ENCODE measurements around the gene PYROXD2. TPM values are rescaled to one million over a fixed set of nuclear protein-coding genes. Genes with fewer than 3 reads are reported as not detected.

PYROXD2 gene
- total RNA-seq = 1 to 10 TPM; 2.8 to 3.9 TPM

DNA sequence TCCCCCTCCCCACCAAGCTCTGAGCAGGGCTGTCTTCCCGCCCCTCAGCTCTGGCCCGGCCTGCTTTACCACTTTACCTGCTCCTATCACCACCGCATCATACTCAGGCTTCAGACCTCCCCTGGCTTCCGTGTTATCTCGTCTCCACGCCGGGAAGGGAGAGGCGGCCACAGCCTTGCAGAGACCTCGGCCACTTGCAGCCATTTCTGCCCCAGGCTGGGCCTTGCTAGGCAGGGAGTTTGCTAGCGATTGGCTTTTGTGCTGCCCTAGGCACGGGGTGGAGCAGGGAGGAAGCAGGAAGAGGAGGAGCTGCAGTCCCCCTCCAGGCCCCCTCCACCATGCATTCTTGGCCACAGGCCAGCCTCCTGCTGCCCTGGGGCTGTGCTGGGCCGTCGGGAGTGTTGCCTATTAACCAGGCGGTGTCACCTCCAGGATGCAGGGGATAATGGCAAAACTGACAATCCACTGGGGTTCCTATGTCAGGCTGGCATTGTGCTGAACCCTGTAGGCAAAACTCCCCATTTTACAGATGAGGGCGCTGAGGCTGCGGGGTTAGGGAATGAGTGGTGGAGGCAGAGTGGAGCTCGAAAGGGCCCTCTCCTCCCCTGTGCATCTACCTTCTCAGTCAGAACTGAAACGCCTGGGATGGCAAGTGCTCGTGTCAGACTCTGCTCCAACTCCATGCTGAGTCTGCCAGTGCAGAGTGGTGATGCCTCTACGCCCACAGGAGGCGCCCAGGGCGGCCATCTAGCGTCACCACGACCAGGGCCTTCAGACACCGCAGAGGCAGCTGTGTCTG is at the start of gene PYROXD2:
PYROXD2 (minus strand) TSS at position 251 of the 799 bp plus-strand sequence; CDS start at position 204, 47 bp downstream.
- Mint-ChIP-seq H3K27me3 (no peaks in the 10 kb centered on the region), H3K27ac (peak within 1 kb of the TSS; percentile 93), H3K4me1 (peaks cover 19% of the 10 kb centered on the region), H3K4me3 (peak within 1 kb of the TSS; percentile 91), H3K9me3 (no peaks in the 10 kb centered on the region), H3K36me3 (peaks cover 2% of the 10 kb centered on the region)
- peak; percentile 40 for DNase-seq

DNA sequence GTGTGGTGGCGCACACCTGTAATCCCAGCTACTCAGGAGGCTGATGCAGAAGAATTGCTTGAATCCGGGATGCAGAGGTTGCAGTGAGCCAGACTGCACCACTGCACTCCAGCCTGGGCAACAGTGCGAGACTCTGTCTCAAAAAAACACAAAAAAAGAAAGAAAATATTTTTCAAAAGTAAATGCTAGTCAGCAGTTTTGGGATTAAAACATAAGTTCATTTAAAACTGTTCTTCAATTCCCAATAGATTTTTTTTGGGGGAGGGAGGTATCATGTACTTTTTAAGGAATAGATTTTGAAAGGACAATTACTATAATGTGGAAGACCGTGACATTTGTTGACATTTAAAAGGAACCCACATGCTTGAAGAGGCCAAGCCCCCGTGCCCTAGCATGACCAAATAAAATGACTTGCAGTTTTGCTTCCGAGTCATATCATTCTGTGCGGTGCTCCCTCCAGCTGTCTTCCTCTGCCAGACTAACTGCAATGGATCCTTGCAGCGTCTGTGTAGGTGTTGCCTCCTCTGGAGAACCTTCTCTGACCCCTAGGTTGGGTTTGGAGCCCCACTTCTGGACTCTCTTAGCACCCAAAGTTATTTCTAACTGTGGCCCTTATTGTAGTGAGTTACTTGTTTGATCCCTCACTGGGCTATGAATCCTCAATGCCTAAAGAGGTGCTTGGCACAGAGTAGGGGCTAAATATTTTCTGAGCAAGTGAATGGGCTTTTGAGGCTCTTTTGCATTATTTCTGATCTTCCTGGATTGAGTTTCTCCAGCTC is 49.2 kb upstream of the PYROXD2 start:
- no peaks in the 10 kb centered on the region for H3K36me3 Mint-ChIP-seq
- H3K27me3 Mint-ChIP-seq = peaks cover 17% of the 10 kb centered on the region
- H3K9me3 Mint-ChIP-seq = no peaks in the 10 kb centered on the region
- H3K4me1 Mint-ChIP-seq = peaks cover 6% of the 10 kb centered on the region
- DNase-seq = no peak
- no peak overlapping the region for H3K27ac Mint-ChIP-seq
- no peak overlapping the region for H3K4me3 Mint-ChIP-seq

DNA sequence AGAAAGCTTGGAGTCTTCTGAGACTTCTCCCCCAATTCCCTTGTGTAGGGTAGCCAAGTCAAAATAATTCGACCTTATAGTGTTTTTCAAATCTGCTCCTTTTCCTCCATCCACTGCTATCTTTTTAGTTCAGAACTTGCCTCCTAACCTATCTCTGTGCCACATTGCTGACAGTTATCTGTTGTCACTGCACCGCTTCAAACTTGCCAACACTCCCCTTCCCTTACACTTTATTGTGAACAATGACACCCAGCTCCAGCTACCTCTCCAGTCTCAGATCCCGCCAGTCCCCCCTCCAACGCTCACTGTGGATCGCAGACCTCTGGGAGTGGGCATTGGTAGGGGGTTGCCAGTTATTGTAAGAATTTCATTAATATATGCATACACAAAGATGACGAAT is 48.0 kb upstream of the PYROXD2 start:
- Mint-ChIP-seq H3K9me3 (no peaks in the 10 kb centered on the region), H3K4me3 (no peak overlapping the region), H3K27ac (no peak overlapping the region), H3K4me1 (peaks cover 6% of the 10 kb centered on the region), H3K36me3 (no peaks in the 10 kb centered on the region), H3K27me3 (peaks cover 26% of the 10 kb centered on the region)
- no peak for DNase-seq

DNA sequence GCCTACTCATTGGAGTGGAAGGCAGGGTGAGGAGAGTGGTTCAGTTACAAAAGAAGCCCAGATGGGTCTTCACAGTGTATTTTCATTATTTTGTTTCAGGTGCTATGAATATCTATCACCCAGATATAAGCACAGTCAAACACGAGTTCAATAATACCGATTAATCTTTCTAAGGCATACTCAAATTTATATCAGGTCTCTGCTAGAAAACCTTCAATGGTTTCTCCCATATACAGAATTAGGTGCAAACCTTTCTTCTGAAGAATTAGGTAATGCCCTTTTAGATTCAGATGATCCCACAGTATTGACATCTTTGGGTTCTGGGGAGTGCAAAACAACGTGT is 46.5 kb upstream of the PYROXD2 start:
- Mint-ChIP-seq H3K4me3 (no peak overlapping the region), H3K4me1 (no peaks in the 10 kb centered on the region), H3K27ac (no peak overlapping the region), H3K36me3 (no peaks in the 10 kb centered on the region), H3K9me3 (no peaks in the 10 kb centered on the region), H3K27me3 (peaks cover 30% of the 10 kb centered on the region)
- DNase-seq = no peak

DNA sequence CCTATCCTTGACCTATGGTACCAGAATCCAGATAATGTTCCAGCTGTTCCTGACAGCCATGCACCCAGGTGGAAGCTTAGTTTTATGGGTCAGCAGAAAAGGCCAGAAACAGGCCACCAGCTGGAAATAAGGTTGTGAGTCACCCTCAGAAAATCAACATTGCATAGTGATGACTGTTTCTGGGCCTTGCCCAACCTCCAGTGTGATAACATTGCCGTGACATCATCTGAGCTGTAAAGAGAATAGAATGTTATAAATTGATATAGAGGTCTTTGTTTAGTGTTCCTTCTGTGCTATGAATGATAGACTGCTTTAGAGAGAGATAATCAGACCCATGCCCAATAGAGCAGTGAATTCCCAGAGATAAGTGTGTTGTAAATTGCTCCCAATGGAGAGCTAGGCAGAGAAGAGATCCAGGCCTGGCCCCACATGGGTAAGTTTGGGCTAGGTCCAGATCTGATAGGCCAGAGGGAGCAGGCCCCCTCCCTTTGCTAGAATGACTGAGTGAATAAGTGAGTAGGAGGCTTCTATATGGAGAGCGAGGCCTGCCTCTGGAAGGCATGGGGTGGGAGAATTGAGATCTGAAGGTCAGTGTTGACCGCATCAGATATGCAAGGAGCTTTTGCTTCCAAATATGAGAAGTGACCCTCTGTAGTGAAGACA is 46.0 kb upstream of the PYROXD2 start:
- Mint-ChIP-seq H3K27me3 (peaks cover 27% of the 10 kb centered on the region), H3K9me3 (no peaks in the 10 kb centered on the region), H3K4me1 (no peaks in the 10 kb centered on the region), H3K27ac (no peak overlapping the region), H3K36me3 (no peaks in the 10 kb centered on the region), H3K4me3 (no peak overlapping the region)
- no peak for DNase-seq

DNA sequence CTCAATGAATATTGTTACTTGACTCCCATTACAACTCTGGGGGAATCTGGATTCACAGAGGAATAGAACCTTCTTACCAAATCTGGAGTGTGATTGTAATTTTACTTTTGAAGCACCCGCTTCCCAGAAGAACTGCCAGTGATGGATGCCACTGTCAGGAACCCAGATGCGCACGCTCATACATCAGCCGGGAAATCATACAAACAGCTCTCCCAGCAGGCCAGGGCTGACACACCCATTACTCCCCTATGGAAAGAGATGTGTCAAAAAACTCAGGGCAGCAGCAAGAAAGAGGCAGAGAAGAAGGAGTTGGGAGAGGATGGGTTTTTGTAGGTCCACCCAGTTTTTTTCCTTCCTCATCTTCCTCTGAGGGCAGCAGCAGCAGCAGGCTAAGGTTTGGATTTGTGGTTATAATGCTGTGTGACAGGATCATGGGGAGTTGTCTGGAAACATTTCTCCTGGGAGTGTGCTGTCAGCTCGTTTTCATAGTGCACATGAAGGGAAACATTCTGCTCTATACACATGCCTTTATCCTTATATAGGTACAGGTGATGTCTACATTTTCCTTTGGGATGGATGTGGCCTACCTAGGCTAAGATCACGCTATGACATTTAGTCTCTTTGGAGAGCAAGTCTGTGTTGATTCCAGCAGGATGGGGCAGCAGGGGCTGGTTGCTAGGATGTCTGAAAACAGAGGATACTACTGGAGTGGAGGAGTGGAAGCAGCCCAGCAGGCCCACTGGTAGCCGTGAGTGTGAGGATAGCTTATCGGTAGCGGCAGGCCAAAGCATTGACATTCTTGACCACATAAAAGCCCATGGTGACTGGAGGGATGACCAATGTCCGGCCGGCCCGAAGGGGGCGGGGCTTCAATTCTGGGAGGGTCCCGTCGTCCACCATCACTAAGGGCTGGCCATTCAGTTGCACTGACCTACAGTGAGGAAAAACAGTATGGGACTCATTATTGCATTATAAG is 44.1 kb upstream of the PYROXD2 start:
- Mint-ChIP-seq H3K4me1 (no peaks in the 10 kb centered on the region), H3K4me3 (no peak overlapping the region), H3K9me3 (no peaks in the 10 kb centered on the region), H3K36me3 (no peaks in the 10 kb centered on the region), H3K27me3 (peaks cover 25% of the 10 kb centered on the region), H3K27ac (no peak overlapping the region)
- no peak for DNase-seq

DNA sequence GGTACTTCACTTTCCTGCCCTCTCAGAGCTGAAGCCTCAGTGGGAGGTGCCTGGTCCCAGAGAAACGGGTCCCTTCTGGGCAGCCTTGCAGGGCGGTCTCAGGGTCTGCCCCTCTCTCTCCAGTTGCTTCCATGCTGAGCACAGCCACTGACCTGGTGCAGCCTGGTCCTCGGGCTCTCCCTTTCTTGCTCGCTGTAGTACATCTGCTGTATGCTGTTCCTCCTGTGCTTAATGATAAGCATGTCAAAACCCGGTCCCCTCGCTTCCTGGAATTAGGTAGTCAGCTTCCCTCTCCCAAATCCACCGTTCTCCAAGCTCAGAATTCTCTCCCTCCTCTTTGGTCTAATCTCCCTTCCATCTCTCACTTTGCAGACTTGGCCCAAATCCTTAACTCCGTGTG is 42.7 kb upstream of the PYROXD2 start:
- Mint-ChIP-seq H3K4me1 (no peaks in the 10 kb centered on the region), H3K27me3 (peaks cover 20% of the 10 kb centered on the region), H3K9me3 (no peaks in the 10 kb centered on the region), H3K27ac (no peak overlapping the region), H3K4me3 (no peak overlapping the region), H3K36me3 (no peaks in the 10 kb centered on the region)
- no peak for DNase-seq

DNA sequence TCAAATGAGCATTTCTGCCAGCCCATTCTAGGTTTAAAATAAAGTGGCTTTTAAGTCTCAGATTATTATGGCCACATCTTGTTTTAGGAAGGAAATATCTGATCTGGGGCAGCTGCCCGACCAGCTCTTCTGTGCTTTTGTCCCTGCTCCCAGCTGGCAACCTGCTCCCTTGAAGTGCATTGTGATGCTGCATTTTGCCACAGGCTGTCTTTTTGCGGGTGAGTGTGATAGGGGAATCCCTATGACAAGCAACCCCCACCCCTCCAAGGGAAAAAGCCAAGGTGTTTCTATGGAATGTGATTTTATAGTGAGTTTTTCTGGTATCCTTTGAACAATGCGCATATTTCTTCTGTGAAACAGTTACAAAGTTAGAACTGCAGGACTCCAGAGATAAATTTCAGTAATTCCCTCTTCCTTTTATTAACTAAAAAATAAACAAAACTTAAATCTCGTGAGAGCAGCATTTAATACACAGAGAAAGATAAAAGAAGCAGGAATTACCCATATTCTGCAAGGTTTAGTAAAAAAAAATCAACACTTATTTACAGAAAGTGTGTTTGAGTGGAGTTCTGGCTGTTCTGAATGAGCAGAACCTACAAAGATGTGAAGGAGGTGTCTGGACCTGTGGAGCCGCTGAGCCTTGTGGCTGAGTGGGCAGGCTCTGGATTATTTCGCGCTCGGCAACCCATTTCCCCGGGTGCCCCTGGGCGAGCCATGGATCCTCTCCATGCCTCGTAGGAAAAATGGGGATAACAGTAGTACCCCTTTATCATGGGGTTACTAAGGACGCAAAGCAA is 41.9 kb upstream of the PYROXD2 start:
- Mint-ChIP-seq H3K36me3 (no peaks in the 10 kb centered on the region), H3K4me3 (no peak overlapping the region), H3K9me3 (no peaks in the 10 kb centered on the region), H3K4me1 (no peaks in the 10 kb centered on the region), H3K27ac (no peak overlapping the region), H3K27me3 (peaks cover 15% of the 10 kb centered on the region)
- no peak for DNase-seq

DNA sequence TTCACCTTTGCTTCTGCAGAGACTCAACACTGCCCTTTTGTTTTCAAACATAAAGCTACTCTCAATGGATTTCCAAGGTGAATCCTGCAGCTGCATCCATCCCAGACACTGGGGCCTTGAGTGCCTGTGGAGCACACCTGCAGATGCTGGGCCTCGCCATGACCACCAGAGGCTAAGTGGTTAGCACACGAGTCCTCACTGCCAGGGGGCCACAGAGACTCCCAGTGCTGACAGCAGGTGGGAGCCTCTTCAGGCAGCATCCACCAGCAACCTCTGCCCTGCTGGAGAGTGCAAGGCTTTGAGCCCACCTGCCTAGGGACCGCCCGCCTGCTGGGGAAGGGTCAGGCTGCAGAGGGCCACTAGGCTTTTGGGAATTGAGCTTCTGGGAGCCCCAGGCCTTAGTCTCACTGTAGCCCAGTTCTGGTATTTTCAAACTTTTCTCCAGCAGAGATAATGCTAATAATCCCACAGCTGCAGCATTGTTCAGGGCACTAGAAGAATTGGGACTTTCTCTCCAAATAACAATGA is 41.1 kb upstream of the PYROXD2 start:
- H3K27ac Mint-ChIP-seq = no peak overlapping the region
- H3K27me3 Mint-ChIP-seq = peaks cover 15% of the 10 kb centered on the region
- H3K4me3 Mint-ChIP-seq = no peak overlapping the region
- no peak for DNase-seq
- H3K4me1 Mint-ChIP-seq = no peaks in the 10 kb centered on the region
- no peaks in the 10 kb centered on the region for H3K9me3 Mint-ChIP-seq
- H3K36me3 Mint-ChIP-seq = no peaks in the 10 kb centered on the region

DNA sequence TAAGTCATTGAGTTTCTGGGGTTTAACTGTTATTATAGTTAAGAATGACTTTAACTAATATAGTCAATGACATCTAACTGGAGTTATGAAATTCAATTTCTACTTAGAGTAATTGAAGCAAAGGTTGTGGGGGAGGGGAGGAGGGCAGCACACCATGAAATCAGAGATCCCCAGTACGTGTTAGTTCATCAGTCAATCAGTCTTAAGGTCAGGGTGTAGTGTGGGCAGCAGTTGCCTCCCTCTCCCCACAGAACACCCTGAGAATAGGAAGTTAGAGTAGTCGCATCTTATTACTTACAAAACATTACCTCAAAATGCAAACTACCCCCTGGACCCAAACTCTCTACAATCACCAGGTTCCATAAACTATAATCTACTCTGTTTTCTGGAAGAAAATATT is 38.7 kb upstream of the PYROXD2 start:
- DNase-seq = no peak
- no peaks in the 10 kb centered on the region for H3K4me1 Mint-ChIP-seq
- peaks cover 12% of the 10 kb centered on the region for H3K27me3 Mint-ChIP-seq
- no peaks in the 10 kb centered on the region for H3K9me3 Mint-ChIP-seq
- no peaks in the 10 kb centered on the region for H3K36me3 Mint-ChIP-seq
- no peak overlapping the region for H3K4me3 Mint-ChIP-seq
- no peak overlapping the region for H3K27ac Mint-ChIP-seq

DNA sequence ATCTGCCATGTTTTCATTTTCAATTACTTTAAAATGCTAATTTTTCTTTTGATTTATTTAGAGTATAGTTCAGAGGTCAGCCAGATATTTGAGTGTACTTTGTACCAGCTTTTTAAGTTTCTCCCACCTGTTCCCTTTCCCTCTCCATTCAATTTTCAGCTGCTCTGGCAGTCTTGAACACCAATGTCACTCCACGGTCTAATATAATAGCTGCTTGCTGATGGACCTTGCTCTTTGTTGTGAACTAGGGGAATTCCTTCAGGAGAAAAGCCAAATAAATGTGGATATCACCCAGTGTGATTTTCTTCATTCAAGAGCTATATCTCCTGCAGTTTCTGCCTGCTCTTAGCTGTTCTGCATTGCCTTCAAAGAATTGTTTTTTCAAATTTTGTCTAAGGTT is 35.6 kb upstream of the PYROXD2 start:
- no peak for DNase-seq

DNA sequence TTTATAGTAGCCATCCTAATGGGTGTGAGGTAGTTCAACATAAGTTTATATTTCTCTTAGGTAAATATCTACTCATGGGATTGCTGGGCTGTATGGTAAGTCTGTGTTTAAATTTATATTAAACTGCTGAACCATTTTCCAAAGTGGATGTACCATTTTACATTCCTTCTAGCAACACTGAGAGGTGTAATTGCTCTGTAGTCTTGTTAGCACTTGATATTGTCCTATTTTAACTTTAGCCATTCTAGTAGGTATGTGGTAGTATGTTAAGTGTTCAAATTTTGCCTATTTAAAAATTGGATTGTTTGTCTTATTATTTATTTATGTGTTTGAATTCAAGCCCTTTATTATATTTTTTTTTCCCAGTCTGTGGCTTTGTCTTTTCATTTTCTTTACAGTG is 34.3 kb upstream of the PYROXD2 start:
- Mint-ChIP-seq H3K4me3 (no peak overlapping the region), H3K9me3 (no peaks in the 10 kb centered on the region), H3K36me3 (peaks cover 9% of the 10 kb centered on the region), H3K27ac (no peak overlapping the region), H3K4me1 (peaks cover 23% of the 10 kb centered on the region), H3K27me3 (peaks cover 4% of the 10 kb centered on the region)
- no peak for DNase-seq

More for the DNA sequence above, 35.6 kb upstream of the PYROXD2 start:
- Mint-ChIP-seq H3K4me3 (no peak overlapping the region), H3K4me1 (peaks cover 11% of the 10 kb centered on the region), H3K27ac (no peak overlapping the region), H3K9me3 (no peaks in the 10 kb centered on the region), H3K27me3 (peaks cover 4% of the 10 kb centered on the region), H3K36me3 (no peaks in the 10 kb centered on the region)

DNA sequence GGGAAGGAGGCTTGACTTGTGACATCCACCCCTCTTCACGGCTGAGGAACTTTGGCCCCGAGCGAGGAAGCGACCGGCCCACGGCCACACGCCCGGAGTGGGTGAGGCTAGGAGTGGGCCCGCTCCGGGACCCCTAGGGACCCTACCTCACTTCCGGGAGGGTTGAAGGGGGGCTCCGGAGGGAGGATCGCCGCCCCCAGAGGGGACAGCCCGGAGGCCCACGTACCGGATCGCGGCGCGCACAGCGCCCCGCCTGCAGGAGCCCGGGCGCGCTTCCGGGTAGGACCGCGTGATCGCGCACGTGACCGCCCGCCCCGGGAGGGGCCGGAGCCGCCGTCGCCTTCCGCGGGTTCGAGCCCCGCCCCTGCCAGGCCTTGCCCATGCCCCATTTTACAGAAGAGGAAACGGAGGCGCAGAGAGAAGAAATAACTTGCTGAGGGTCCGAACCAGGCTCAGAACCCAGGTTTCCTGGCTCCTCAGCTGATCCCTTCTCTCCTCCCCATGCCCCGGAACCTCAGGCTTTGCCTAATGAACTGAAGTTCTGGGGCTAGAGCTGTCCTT is 31.8 kb upstream of the PYROXD2 start, which contains the start of gene HPS1:
HPS1 (minus strand) TSS at position 275 of the 561 bp plus-strand sequence. CDS start 3,695 bp downstream, outside the sequence.
- H3K4me1 Mint-ChIP-seq = peaks cover 39% of the 10 kb centered on the region
- H3K27ac Mint-ChIP-seq = peak within 1 kb of the TSS; percentile 90
- peaks cover 4% of the 10 kb centered on the region for H3K27me3 Mint-ChIP-seq
- H3K36me3 Mint-ChIP-seq = peaks cover 23% of the 10 kb centered on the region
- peak within 1 kb of the TSS; percentile 90 for H3K4me3 Mint-ChIP-seq
- DNase-seq = peak; percentile 89
- H3K9me3 Mint-ChIP-seq = no peaks in the 10 kb centered on the region

All from activated naive CD8-positive, alpha-beta T cell treated with anti-CD3 and anti-CD28 coated beads for 36 hours (primary cell).